ENCODE results near the gene AOPEP. TPM values are rescaled to one million over a fixed set of nuclear protein-coding genes. Genes with fewer than 3 reads are reported as not detected.

Gene AOPEP
- total RNA-seq, 1 experiment from 2014 or later: 14.4 TPM

DNA sequence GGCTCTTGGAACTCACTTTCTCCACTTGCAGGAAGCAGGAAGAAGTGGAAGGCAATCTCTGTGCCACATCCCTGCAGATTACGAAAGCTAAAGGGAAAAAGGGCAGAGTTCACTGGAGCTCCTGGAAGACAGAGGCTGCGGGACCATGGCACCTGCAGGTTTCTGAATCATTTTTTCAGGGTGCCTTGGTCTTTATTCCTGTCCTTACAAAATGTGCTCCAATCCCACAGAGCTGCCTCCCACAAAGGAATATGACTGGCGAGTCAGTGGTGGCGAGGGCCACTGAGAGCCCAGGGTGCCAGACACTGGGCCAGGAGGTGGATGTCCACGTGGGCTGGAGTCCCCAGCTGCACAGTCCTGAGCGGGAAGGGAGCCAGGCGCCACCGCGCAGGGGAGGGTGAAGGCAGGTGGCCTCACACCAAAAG, 408.0 kb downstream of the AOPEP start:
- H3K27ac Mint-ChIP-seq: no peak overlapping the region
- DNase-seq (ENCODE audit: low spot score) (no peak), ATAC-seq (no peak)
- no peaks in the 10 kb centered on the region for H3K9me3 Mint-ChIP-seq
- no peaks in the 10 kb centered on the region for H3K27me3 Mint-ChIP-seq (ENCODE audit: low read depth)
- ChIA-PET CTCF (interaction anchor here (0.5 to 1.7 kb wide), 4 partner anchors 9 to 202 kb away, joined by 3 to 12 read pairs (median 6); no protein-coding TSS in a partner anchor), POLR2A (no interaction called here)
- H3K36me3 Mint-ChIP-seq: no peaks in the 10 kb centered on the region
- H3K4me1 Mint-ChIP-seq: peaks cover 57% of the 10 kb centered on the region
- no peak overlapping the region for H3K4me3 Mint-ChIP-seq
- TF ChIP-seq, protein P1, sequence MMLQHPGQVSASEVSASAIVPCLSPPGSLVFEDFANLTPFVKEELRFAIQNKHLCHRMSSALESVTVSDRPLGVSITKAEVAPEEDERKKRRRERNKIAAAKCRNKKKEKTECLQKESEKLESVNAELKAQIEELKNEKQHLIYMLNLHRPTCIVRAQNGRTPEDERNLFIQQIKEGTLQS (CRISPR knock-in tag; conservative IDR thresholded peaks at IDR 0.05): no peak
- no peak for TF ChIP-seq ZNF416 (CRISPR knock-in tag; IDR thresholded peaks at IDR 0.05)
- TF ChIP-seq GTF2I (CRISPR knock-in tag; conservative IDR thresholded peaks at IDR 0.05): no peak
- TF ChIP-seq NFE2L1 (CRISPR knock-in tag; IDR thresholded peaks at IDR 0.05): no peak
- no peak for TF ChIP-seq FOXK1 (CRISPR knock-in tag; IDR thresholded peaks at IDR 0.05)
- TF ChIP-seq, protein P2, sequence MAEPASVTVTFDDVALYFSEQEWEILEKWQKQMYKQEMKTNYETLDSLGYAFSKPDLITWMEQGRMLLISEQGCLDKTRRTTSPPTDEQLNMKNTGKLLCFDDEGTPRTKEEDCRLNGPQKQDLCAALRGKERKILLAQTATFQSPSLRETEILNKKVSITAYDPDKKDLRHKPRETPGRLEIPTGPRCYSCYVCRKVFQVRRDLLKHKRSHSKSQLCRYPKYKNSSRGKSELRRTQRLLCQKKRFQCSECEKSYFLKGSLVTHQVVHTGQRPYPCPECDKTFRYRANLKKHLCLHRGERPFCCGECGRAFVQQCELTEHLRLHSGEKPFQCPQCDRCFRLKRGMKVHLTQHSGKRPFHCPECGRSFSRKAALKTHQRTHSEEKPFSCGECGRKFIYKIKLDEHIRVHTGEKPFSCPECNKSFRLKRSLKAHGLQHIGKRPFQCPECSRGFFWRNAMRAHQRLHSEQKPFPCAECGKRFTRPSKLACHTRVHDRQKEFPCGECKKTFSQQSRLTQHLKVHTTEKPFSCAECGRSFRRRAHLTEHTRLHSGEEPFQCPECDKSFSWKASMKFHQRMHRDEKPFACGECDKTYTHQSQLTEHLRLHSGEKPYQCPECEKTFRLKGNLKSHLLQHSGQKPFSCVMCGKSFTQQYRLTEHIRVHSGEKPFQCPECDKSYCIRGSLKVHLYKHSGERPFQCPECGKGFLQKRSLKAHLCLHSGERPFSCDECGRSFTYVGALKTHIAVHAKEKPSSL (CRISPR knock-in tag; conservative IDR thresholded peaks at IDR 0.05): no peak
- TF ChIP-seq ZNF317 (CRISPR knock-in tag; IDR thresholded peaks at IDR 0.05; ENCODE audit: borderline replicate concordance, low read depth): no peak
- TF ChIP-seq ZNF423 (CRISPR knock-in tag; IDR thresholded peaks at IDR 0.05): no peak
- TF ChIP-seq SP1 (CRISPR knock-in tag; conservative IDR thresholded peaks at IDR 0.05): no peak
- TF ChIP-seq SMAD4 (CRISPR knock-in tag; IDR thresholded peaks at IDR 0.05): no peak
- TF ChIP-seq, protein P3, sequence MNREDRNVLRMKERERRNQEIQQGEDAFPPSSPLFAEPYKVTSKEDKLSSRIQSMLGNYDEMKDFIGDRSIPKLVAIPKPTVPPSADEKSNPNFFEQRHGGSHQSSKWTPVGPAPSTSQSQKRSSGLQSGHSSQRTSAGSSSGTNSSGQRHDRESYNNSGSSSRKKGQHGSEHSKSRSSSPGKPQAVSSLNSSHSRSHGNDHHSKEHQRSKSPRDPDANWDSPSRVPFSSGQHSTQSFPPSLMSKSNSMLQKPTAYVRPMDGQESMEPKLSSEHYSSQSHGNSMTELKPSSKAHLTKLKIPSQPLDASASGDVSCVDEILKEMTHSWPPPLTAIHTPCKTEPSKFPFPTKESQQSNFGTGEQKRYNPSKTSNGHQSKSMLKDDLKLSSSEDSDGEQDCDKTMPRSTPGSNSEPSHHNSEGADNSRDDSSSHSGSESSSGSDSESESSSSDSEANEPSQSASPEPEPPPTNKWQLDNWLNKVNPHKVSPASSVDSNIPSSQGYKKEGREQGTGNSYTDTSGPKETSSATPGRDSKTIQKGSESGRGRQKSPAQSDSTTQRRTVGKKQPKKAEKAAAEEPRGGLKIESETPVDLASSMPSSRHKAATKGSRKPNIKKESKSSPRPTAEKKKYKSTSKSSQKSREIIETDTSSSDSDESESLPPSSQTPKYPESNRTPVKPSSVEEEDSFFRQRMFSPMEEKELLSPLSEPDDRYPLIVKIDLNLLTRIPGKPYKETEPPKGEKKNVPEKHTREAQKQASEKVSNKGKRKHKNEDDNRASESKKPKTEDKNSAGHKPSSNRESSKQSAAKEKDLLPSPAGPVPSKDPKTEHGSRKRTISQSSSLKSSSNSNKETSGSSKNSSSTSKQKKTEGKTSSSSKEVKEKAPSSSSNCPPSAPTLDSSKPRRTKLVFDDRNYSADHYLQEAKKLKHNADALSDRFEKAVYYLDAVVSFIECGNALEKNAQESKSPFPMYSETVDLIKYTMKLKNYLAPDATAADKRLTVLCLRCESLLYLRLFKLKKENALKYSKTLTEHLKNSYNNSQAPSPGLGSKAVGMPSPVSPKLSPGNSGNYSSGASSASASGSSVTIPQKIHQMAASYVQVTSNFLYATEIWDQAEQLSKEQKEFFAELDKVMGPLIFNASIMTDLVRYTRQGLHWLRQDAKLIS (CRISPR knock-in tag; IDR thresholded peaks at IDR 0.05; ENCODE audit: borderline replicate concordance): no peak
- no peak for TF ChIP-seq ZNF671 (CRISPR knock-in tag; IDR thresholded peaks at IDR 0.05)
- no peak for TF ChIP-seq ZBTB21 (CRISPR knock-in tag; IDR thresholded peaks at IDR 0.05; ENCODE audit: borderline replicate concordance)
- TF ChIP-seq, protein P4, sequence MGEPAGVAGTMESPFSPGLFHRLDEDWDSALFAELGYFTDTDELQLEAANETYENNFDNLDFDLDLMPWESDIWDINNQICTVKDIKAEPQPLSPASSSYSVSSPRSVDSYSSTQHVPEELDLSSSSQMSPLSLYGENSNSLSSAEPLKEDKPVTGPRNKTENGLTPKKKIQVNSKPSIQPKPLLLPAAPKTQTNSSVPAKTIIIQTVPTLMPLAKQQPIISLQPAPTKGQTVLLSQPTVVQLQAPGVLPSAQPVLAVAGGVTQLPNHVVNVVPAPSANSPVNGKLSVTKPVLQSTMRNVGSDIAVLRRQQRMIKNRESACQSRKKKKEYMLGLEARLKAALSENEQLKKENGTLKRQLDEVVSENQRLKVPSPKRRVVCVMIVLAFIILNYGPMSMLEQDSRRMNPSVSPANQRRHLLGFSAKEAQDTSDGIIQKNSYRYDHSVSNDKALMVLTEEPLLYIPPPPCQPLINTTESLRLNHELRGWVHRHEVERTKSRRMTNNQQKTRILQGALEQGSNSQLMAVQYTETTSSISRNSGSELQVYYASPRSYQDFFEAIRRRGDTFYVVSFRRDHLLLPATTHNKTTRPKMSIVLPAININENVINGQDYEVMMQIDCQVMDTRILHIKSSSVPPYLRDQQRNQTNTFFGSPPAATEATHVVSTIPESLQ (CRISPR knock-in tag; IDR thresholded peaks at IDR 0.05): no peak
- no peak for TF ChIP-seq NR2C2 (CRISPR knock-in tag; IDR thresholded peaks at IDR 0.05)
- TF ChIP-seq CBFB (CRISPR knock-in tag; IDR thresholded peaks at IDR 0.05; ENCODE audit: low read depth): no peak
- no peak for TF ChIP-seq SMAD3 (CRISPR knock-in tag; IDR thresholded peaks at IDR 0.05; ENCODE audit: borderline replicate concordance)

DNA sequence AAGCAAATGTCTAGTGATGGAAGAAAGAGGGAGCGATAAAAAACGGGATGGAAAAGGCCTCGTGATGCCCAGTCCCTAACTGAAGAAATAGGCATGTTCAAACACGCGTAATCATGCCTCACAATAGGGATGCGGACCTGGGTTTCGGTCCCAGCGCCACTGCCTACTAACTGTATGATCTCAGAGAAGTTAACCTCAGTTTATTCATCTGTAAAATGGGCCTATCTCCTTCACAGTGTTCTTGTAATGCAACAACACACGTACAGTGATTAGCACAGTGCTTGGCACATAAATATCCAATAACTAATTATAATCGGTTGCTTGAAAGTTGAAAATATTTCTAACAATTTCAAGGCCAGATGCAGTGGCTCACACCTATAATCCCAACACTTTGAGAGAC, 409.3 kb downstream of the AOPEP start:
- no peak for TF ChIP-seq ZNF317 (CRISPR knock-in tag; IDR thresholded peaks at IDR 0.05; ENCODE audit: borderline replicate concordance, low read depth)
- TF ChIP-seq, protein P5, sequence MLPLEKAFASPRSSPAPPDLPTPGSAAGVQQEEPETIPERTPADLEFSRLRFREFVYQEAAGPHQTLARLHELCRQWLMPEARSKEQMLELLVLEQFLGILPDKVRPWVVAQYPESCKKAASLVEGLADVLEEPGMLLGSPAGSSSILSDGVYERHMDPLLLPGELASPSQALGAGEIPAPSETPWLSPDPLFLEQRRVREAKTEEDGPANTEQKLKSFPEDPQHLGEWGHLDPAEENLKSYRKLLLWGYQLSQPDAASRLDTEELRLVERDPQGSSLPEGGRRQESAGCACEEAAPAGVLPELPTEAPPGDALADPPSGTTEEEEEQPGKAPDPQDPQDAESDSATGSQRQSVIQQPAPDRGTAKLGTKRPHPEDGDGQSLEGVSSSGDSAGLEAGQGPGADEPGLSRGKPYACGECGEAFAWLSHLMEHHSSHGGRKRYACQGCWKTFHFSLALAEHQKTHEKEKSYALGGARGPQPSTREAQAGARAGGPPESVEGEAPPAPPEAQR (CRISPR knock-in tag; IDR thresholded peaks at IDR 0.05): no peak
- TF ChIP-seq, protein P6, sequence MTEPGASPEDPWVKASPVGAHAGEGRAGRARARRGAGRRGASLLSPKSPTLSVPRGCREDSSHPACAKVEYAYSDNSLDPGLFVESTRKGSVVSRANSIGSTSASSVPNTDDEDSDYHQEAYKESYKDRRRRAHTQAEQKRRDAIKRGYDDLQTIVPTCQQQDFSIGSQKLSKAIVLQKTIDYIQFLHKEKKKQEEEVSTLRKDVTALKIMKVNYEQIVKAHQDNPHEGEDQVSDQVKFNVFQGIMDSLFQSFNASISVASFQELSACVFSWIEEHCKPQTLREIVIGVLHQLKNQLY (CRISPR knock-in tag; IDR thresholded peaks at IDR 0.05): no peak
- TF ChIP-seq SMAD4 (CRISPR knock-in tag; IDR thresholded peaks at IDR 0.05): no peak
- TF ChIP-seq, protein P7, sequence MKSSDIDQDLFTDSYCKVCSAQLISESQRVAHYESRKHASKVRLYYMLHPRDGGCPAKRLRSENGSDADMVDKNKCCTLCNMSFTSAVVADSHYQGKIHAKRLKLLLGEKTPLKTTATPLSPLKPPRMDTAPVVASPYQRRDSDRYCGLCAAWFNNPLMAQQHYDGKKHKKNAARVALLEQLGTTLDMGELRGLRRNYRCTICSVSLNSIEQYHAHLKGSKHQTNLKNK (CRISPR knock-in tag; IDR thresholded peaks at IDR 0.05): no peak
- TF ChIP-seq, protein P8, sequence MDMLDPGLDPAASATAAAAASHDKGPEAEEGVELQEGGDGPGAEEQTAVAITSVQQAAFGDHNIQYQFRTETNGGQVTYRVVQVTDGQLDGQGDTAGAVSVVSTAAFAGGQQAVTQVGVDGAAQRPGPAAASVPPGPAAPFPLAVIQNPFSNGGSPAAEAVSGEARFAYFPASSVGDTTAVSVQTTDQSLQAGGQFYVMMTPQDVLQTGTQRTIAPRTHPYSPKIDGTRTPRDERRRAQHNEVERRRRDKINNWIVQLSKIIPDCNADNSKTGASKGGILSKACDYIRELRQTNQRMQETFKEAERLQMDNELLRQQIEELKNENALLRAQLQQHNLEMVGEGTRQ (CRISPR knock-in tag; IDR thresholded peaks at IDR 0.05): no peak
- no peak for TF ChIP-seq TP53 (CRISPR knock-in tag; IDR thresholded peaks at IDR 0.05)
- no peak for TF ChIP-seq SOX15 (CRISPR knock-in tag; IDR thresholded peaks at IDR 0.05)
- no peak for TF ChIP-seq IRF2 (CRISPR knock-in tag; IDR thresholded peaks at IDR 0.05; ENCODE audit: borderline replicate concordance, low read depth)
- no peak for TF ChIP-seq NFE2L1 (CRISPR knock-in tag; IDR thresholded peaks at IDR 0.05)
- ATAC-seq (no peak), DNase-seq (ENCODE audit: low spot score) (no peak)
- no peak overlapping the region for H3K4me3 Mint-ChIP-seq
- H3K36me3 Mint-ChIP-seq: no peaks in the 10 kb centered on the region
- POLR2A ChIA-PET: no interaction called here
- no peak overlapping the region for H3K27ac Mint-ChIP-seq
- peaks cover 44% of the 10 kb centered on the region for H3K4me1 Mint-ChIP-seq
- no peaks in the 10 kb centered on the region for H3K27me3 Mint-ChIP-seq (ENCODE audit: low read depth)
- CTCF ChIA-PET: no interaction called here
- H3K9me3 Mint-ChIP-seq: no peaks in the 10 kb centered on the region

All from WTC11 (cell line).